Measurements from ENCODE around the gene LCE3E.

Gene LCE3E

DNA sequence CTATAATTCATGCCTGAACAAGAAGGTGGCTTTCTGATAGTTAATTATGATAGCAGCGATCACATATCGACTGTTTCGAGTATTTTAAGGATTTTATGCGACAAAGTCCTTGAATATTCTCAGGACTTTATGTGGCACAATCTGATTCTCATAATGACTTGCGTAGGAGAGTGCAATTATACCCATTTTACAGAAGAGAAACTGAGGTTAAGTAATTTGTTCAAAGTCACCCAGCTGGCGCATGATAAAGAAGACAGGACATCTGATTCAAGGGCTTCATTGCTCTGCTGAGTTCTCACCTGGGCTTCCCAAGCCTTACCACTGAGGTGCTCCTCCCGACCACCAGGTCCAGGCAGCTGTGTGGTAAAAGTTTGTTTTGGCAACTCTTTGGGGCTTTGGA is 50.5 kb downstream of the LCE3E start:
- Histone ChIP-seq H3K4me1 (ENCODE audit: control insufficient read depth, insufficient read depth, low read length) (no peaks in the 10 kb centered on the region), H3K4me3 (ENCODE audit: low read depth, low read length) (no peak overlapping the region), H3K36me3 (ENCODE audit: control insufficient read depth in 2 of 2, insufficient read depth in 1 of 2, low read length in 2 of 2) (no peaks in the 10 kb centered on the region), H3K27ac (ENCODE audit: extremely low read depth, low read depth, low read length) (no peak overlapping the region), H3K9me3 (ENCODE audit: control insufficient read depth, insufficient read depth, low read depth, low read length) (no peaks in the 10 kb centered on the region)
- CTCF ChIA-PET, result interaction anchor here (0.8 to 1.2 kb wide), 4 partner anchors 24 to 596 kb away, joined by 3 to 5 read pairs (median 3); no protein-coding TSS in a partner anchor
- no peak for TF ChIP-seq ZBTB1 (tag by site-specific recombination; IDR thresholded peaks at IDR 0.05)
- TF ChIP-seq ZBTB26 (tag by site-specific recombination; optimal IDR thresholded peaks at IDR 0.05), result no peak
- no peak for TF ChIP-seq ZNF214 (tag by site-specific recombination; IDR thresholded peaks at IDR 0.05; ENCODE audit: borderline replicate concordance)
- TF ChIP-seq, protein P1, sequence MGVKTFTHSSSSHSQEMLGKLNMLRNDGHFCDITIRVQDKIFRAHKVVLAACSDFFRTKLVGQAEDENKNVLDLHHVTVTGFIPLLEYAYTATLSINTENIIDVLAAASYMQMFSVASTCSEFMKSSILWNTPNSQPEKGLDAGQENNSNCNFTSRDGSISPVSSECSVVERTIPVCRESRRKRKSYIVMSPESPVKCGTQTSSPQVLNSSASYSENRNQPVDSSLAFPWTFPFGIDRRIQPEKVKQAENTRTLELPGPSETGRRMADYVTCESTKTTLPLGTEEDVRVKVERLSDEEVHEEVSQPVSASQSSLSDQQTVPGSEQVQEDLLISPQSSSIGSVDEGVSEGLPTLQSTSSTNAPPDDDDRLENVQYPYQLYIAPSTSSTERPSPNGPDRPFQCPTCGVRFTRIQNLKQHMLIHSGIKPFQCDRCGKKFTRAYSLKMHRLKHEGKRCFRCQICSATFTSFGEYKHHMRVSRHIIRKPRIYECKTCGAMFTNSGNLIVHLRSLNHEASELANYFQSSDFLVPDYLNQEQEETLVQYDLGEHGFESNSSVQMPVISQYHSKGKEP (tag by site-specific recombination; IDR thresholded peaks at IDR 0.05), result no peak
- no peak for TF ChIP-seq ZNF48 (tag by site-specific recombination; IDR thresholded peaks at IDR 0.05)
- no peak for TF ChIP-seq ZNF398 (tag by site-specific recombination; IDR thresholded peaks at IDR 0.05)
- no peak for TF ChIP-seq ZNF76 (tag by site-specific recombination; IDR thresholded peaks at IDR 0.05; ENCODE audit: borderline replicate concordance, low read depth)
- TF ChIP-seq ZNF311 (tag by site-specific recombination; IDR thresholded peaks at IDR 0.05; ENCODE audit: borderline replicate concordance), result no peak
- TF ChIP-seq PRDM1 (tag by site-specific recombination; IDR thresholded peaks at IDR 0.05), result no peak
- no peak for TF ChIP-seq ZNF629 (tag by site-specific recombination; IDR thresholded peaks at IDR 0.05)
- POLR2A ChIA-PET, result interaction anchor here (0.7 kb wide), 1 partner anchor 19 kb away, joined by 4 read pairs; no protein-coding TSS in a partner anchor

Measured in HEK293 (cell line).